ENCODE results near the gene PRLR. TPM values are rescaled to one million over a fixed set of nuclear protein-coding genes. Genes with fewer than 3 reads are reported as not detected.
"Not testable (repeated sequence)": the region's sequence is repeated elsewhere in the genome, so short reads cannot be mapped to it uniquely, and the experiment has no call there.

PRLR gene
- total RNA-seq, 1 donor from 2014 or later, result 0.93 TPM

DNA sequence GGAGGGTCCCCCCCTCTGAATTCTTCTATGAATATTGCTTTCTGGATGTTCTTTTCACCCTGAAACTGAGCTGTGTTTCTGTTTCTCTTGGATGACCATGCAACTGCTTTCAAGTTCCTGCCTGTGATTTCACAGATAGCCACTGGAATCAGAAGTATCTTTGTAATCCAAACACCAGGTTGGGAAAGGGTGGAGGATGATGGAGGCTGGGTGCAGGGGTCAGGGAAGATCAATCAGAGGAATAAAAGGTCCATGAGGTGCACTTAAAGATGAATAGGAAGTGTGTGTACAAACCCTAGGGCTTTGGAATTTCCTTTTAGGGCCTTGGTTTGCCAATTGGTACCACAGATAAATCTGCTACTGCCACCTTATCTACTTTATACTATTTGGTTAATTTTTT, 114.4 kb downstream of the PRLR start:
- Histone ChIP-seq H3K4me1 (ENCODE audit: insufficient read depth, low read length) (peaks cover 5% of the 10 kb centered on the region), H3K9ac (ENCODE audit: low read length) (no peak overlapping the region), H3K9me3 (ENCODE audit: insufficient read depth, low read depth, low read length) (no peaks in the 10 kb centered on the region), H3K27ac (ENCODE audit: low read depth, low read length) (no peak overlapping the region), H3K36me3 (ENCODE audit: insufficient read depth, low read length) (no peaks in the 10 kb centered on the region), H3K4me2 (ENCODE audit: low read length) (no peak overlapping the region), H3K79me2 (ENCODE audit: insufficient read depth, low read length) (no peaks in the 10 kb centered on the region), H3K4me3 (ENCODE audit: insufficient read depth, low read depth, low read length) (no peak overlapping the region), H4K20me1 (ENCODE audit: insufficient read depth, low read length) (no peaks in the 10 kb centered on the region), H3K27me3 (ENCODE audit: insufficient read depth, low read length) (no peaks in the 10 kb centered on the region), H2AFZ (ENCODE audit: low read depth, low read length) (no peak overlapping the region)
- Mint-ChIP-seq H3K36me3 (ENCODE audit: low read depth, unreplicated experiment) (no peaks in the 10 kb centered on the region), H3K4me3 (ENCODE audit: unreplicated experiment) (no peak overlapping the region), H3K27me3 (ENCODE audit: low read depth, unreplicated experiment) (no peaks in the 10 kb centered on the region), H3K9me3 (ENCODE audit: unreplicated experiment) (no peaks in the 10 kb centered on the region), H3K27ac (ENCODE audit: unreplicated experiment) (no peak overlapping the region), H3K4me1 (ENCODE audit: low read depth, unreplicated experiment) (peaks cover 18% of the 10 kb centered on the region)
- FAIRE-seq (no peak), DNase-seq (ENCODE audit: low read depth) (no peak)
- TF ChIP-seq CTCF (IDR thresholded peaks at IDR 0.05; ENCODE audit: insufficient read depth, low read depth, low read length), result no peak
- no peak for TF ChIP-seq EZH2 (IDR thresholded peaks at IDR 0.05; ENCODE audit: insufficient read depth, low read length)

DNA sequence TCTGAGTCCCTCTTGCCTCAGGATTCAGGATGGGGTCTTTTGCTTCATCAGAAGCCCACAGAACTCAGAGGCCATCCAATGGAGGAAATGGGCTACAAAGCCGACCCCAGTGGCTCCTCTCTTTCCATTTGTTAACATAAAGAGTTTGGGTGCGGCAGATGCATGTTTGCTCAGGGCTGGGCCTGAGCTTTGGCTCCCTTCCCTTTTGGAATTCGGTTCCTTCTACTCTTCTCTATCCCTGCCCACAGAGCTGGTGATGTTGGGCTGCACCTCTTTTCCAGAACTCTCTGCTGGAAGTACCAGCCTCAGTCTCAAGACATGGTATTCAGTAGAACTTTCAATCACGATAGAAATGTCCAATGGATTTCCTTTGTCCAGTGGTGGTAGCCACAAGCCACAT, 115.6 kb downstream of the PRLR start:
- Histone ChIP-seq H3K9me3 (ENCODE audit: insufficient read depth, low read depth, low read length) (no peaks in the 10 kb centered on the region), H3K4me3 (ENCODE audit: insufficient read depth, low read depth, low read length) (no peak overlapping the region), H2AFZ (ENCODE audit: low read depth, low read length) (no peak overlapping the region), H3K27ac (ENCODE audit: low read depth, low read length) (no peak overlapping the region), H3K9ac (ENCODE audit: low read length) (no peak overlapping the region), H3K27me3 (ENCODE audit: insufficient read depth, low read length) (no peaks in the 10 kb centered on the region), H4K20me1 (ENCODE audit: insufficient read depth, low read length) (no peaks in the 10 kb centered on the region), H3K36me3 (ENCODE audit: insufficient read depth, low read length) (no peaks in the 10 kb centered on the region), H3K4me1 (ENCODE audit: insufficient read depth, low read length) (peaks cover 5% of the 10 kb centered on the region), H3K79me2 (ENCODE audit: insufficient read depth, low read length) (no peaks in the 10 kb centered on the region), H3K4me2 (ENCODE audit: low read length) (no peak overlapping the region)
- no peak for DNase-seq (ENCODE audit: low read depth)
- no peak for TF ChIP-seq EZH2 (IDR thresholded peaks at IDR 0.05; ENCODE audit: insufficient read depth, low read length)
- no peak for TF ChIP-seq CTCF (IDR thresholded peaks at IDR 0.05; ENCODE audit: insufficient read depth, low read depth, low read length)
- no peak for FAIRE-seq
- Mint-ChIP-seq H3K27ac (ENCODE audit: unreplicated experiment) (no peak overlapping the region), H3K4me3 (ENCODE audit: unreplicated experiment) (no peak overlapping the region), H3K36me3 (ENCODE audit: low read depth, unreplicated experiment) (no peaks in the 10 kb centered on the region), H3K27me3 (ENCODE audit: low read depth, unreplicated experiment) (no peaks in the 10 kb centered on the region), H3K9me3 (ENCODE audit: unreplicated experiment) (peaks cover under 1% of the 10 kb centered on the region), H3K4me1 (ENCODE audit: low read depth, unreplicated experiment) (peaks cover 17% of the 10 kb centered on the region)

DNA sequence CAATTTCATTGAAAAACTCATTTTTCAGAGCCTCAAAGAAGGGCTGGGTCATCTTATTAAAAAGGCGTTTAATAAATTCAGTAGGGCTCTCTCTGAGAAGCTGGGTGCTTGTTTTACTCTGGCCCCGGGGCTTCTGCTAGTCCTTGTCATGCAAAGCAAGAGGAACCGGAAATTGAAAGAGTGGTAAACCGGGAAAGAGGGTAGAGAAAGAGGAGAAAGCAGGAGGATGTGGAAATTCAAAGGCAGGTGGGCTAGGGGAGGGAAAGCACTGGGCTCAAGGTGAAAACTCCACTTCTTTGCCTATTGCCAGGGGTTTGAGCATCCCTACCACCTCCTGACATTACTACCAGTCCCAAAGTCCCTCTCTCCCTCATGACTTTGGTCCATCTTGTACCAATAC, 118.0 kb downstream of the PRLR start:
- Mint-ChIP-seq H3K36me3 (ENCODE audit: low read depth, unreplicated experiment) (no peaks in the 10 kb centered on the region), H3K4me1 (ENCODE audit: low read depth, unreplicated experiment) (no peaks in the 10 kb centered on the region), H3K27ac (ENCODE audit: unreplicated experiment) (no peak overlapping the region), H3K4me3 (ENCODE audit: unreplicated experiment) (no peak overlapping the region), H3K9me3 (ENCODE audit: unreplicated experiment) (peaks cover 11% of the 10 kb centered on the region), H3K27me3 (ENCODE audit: low read depth, unreplicated experiment) (no peaks in the 10 kb centered on the region)
- H2AFZ ChIP-seq (ENCODE audit: low read depth, low read length), result no peak overlapping the region
- DNase-seq (ENCODE audit: low read depth), result no peak
- no peak for FAIRE-seq
- H3K36me3 ChIP-seq (ENCODE audit: insufficient read depth, low read length), result no peaks in the 10 kb centered on the region
- H3K9ac ChIP-seq (ENCODE audit: low read length), result no peak overlapping the region
- H3K4me1 ChIP-seq (ENCODE audit: insufficient read depth, low read length), result no peaks in the 10 kb centered on the region
- no peak overlapping the region for H3K4me3 ChIP-seq (ENCODE audit: insufficient read depth, low read depth, low read length)
- no peak overlapping the region for H3K27ac ChIP-seq (ENCODE audit: low read depth, low read length)
- H4K20me1 ChIP-seq (ENCODE audit: insufficient read depth, low read length), result no peaks in the 10 kb centered on the region
- no peaks in the 10 kb centered on the region for H3K27me3 ChIP-seq (ENCODE audit: insufficient read depth, low read length)
- no peak overlapping the region for H3K4me2 ChIP-seq (ENCODE audit: low read length)
- TF ChIP-seq EZH2 (IDR thresholded peaks at IDR 0.05; ENCODE audit: insufficient read depth, low read length) (no peak), CTCF (IDR thresholded peaks at IDR 0.05; ENCODE audit: insufficient read depth, low read depth, low read length) (no peak)
- no peaks in the 10 kb centered on the region for H3K79me2 ChIP-seq (ENCODE audit: insufficient read depth, low read length)
- H3K9me3 ChIP-seq (ENCODE audit: insufficient read depth, low read depth, low read length), result no peaks in the 10 kb centered on the region

DNA sequence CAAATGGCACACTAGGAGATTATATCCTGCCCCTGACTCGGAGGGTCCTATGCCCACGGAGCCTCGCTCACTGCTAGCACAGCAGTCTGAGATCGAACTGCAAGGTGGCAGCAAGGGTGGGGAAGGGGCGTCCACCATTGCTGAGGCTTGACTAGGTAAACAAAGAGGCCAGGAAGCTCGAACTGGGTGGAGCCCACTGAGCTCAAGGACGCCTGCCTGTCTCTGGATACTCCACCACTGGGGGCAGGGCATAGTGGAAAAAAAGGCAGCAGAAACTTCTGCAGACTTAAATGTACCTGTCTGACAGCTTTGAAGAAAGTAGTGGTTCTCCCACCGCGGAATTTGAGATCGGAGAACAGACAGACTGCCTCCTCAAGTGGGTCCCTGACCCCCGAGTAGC, 125.7 kb downstream of the PRLR start:
- H3K4me1 Mint-ChIP-seq (ENCODE audit: low read depth, unreplicated experiment); H3K9me3 ChIP-seq (ENCODE audit: insufficient read depth, low read depth, low read length); H3K4me1 ChIP-seq (ENCODE audit: insufficient read depth, low read length); H3K27me3 Mint-ChIP-seq (ENCODE audit: low read depth, unreplicated experiment); H2AFZ ChIP-seq (ENCODE audit: low read depth, low read length); H3K27me3 ChIP-seq (ENCODE audit: insufficient read depth, low read length); H4K20me1 ChIP-seq (ENCODE audit: insufficient read depth, low read length); H3K4me3 ChIP-seq (ENCODE audit: insufficient read depth, low read depth, low read length); H3K27ac Mint-ChIP-seq (ENCODE audit: unreplicated experiment); H3K36me3 ChIP-seq (ENCODE audit: insufficient read depth, low read length); H3K4me2 ChIP-seq (ENCODE audit: low read length); H3K27ac ChIP-seq (ENCODE audit: low read depth, low read length); DNase-seq (ENCODE audit: low read depth); H3K9ac ChIP-seq (ENCODE audit: low read length); FAIRE-seq; H3K4me3 Mint-ChIP-seq (ENCODE audit: unreplicated experiment); H3K36me3 Mint-ChIP-seq (ENCODE audit: low read depth, unreplicated experiment); H3K79me2 ChIP-seq (ENCODE audit: insufficient read depth, low read length): not testable (repeated sequence)
- peaks cover 14% of the 10 kb centered on the region for H3K9me3 Mint-ChIP-seq (ENCODE audit: unreplicated experiment)

Measured in astrocyte (in vitro differentiated cells and primary cell).